SHP77 treated with DMSO at 0.1 percent for 48 hours (cell line): ENCODE results near the gene C1QTNF1.

ENCODE experiments used
- DNase-seq: peaks from one replicate; lab custom pipeline; 2025; lab: John Stamatoyannopoulos, UW

Gene C1QTNF1

DNA sequence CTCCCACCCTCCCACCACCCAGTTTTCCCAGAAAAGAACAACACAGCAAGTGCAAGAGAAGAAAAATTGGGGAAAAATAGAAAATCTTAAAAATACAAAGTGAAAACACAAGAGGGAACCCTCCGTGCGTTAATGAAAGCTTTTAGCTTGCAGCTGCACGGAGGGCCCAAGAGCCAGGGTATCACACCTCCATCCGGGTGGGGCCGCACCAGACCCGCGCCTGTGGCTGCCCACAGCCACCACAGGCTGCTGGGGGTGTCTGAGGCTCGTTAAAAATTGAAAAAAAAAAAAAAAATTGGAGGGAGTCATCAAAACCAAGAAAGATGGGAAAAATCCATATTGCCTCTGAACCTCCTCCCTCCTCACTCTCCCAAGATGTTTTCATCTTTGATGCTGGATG, 69.3 kb downstream of the C1QTNF1 start:
- DNase-seq: no peak

DNA sequence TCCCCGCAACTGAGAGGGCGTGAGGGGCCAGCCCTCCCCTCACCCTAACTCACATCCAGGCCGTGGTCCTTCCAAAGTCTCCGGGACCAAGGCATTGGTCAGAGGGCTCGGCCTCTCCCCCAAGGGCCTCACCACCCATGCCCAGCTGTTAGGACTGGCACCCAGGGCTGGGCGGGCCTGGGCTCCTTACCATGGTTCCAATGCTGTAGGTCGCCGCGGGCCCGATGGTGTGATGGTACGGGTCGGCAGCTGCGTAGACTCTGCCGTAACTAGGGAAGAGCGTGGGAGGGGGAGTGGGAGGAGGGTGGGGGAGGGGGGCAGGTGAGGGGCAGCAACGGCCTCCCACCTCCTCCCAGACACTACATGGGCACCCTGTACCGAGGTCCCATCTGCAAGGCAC, 70.3 kb downstream of the C1QTNF1 start:
- DNase-seq: no peak

DNA sequence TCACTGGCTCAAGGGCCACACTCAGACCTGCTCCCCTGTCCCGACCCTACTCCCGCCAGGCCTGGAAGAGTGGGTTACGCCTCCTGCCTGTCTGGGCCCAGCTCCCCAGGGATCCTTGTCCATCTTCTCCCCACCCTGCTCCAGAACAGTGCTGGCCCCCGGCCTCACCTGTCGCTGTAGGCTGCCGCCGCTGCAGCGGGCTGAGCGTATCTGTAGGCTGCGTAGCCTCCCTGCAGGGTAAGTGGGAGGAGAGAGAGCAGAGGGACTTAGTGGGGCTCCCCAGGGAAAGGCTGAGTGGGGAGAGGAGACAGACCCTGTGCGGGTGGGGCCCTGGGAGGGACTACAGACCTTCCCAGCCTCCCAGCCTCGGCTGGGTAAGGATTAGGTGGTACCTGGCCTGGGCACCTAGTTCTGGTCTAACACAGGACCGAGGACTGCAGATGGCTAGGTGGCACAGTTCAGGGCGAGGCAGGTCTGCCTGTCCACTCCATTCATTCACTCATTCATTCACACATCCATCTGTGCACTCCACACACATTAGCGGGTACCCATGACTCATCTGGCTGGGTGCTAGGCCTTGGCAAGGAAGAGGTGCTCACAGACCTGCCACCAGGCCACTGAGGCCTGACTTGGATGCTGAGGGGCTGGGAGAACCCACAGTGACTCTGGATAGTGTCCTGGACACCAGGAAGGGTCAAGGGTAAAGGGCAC, 71.5 kb downstream of the C1QTNF1 start:
- DNase-seq: no peak

DNA sequence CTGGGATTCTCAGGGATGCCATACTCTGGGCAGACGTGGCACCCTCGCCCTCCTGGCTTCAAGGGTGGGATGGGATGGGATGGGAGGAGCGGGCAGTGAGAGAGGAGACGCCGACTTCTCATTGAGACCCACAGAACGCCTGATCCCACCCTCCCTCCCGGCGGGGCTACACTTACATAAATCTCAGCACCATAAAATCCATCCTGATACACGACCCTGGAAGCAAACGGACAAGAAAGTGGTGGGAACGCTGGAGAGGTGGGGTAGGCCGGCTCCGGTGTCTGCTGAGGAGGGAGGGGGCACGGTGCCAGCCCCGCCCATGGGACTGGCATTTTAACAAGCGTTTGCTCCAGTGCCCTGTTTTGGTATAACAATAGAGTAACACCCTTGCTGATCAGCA, 72.5 kb downstream of the C1QTNF1 start:
- no peak for DNase-seq

DNA sequence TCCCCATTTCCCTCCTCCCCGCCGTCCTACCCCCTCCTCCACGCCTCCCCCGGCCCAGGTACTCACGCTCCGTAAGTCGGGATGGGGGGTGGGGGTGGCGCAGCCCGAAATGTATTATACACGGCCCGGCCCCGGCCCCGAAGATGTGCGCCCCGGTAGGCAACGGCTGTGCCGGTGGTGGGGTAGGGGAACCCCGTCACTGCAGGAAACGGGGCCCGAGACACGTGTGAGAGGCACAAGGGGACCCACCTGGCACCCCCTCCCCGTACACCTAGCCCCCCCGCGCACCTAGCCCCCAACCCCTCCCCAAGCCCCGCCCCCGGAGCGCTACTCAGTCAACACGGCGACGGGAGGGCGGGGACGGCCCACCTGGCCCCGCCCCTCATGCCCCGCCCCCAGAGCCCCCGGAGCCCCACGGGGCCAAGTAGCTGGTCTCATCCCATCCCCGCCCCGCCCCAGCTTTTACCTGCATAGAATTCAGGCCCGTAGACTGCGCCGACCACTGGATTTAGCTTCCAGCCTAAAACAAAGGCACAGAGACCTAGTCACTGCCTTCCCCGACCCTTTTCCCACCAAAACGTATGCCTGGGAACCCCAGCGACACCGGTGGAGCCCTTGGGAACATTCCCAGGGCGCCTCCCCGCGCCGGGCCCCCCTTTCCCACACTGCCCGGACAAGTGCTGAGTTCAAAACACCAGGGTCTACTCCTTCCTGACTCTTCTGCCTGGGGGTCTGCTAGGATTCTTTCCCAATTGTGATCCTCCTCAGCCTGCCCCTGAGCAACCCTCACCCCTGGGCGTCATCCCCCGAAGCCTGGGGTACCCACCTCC, 73.5 kb downstream of the C1QTNF1 start:
- no peak for DNase-seq

DNA sequence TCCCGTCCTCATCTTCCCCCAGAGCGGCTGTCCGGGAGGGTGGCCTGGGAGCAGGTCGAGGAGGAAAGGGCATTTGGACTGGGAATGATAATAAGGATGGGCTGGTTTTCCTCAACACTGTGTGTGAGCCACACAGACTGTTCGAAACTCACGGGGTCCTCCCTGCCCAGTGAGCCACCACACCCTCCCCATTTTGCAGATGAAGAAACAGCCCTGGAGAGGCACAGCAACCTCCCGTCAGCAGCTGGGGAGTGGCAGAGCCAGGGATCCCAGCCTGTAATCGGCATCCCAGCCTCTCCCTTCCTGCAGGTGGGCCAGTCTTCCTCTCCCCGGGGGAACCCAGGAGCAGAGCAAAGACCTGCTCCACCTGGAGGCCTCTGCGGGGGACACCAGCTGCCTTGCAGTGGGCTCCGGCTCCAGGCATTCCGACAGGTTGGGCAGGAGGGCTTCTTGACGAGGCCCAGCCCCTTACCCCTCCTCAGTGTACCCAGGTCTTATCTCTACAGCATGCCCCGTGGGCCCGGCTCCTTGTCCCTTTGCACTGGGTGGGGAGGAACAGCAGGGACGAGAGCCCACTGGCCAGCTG, 74.4 kb downstream of the C1QTNF1 start:
- no peak for DNase-seq
